Motor neuron (in vitro differentiated cells): ENCODE results near the gene ATP1A2. TPM values are rescaled to one million over a fixed set of nuclear protein-coding genes. Genes with fewer than 3 reads are reported as not detected.
"Not testable (repeated sequence)": the region's sequence is repeated elsewhere in the genome, so short reads cannot be mapped to it uniquely, and the experiment has no call there.

Experiments
- ATAC-seq, 8 experiments: fragments of 200-7000 bp; cut with Tn5 transposase; replicated peaks in 6 of 8; 2 replicates each; pipeline ENCODE4 v1.8.0; 2021; ENCODE audit warnings: mild to moderate bottlenecking in 8 of 8, moderate library complexity in 8 of 8
- H3K27ac ChIP-seq, 2 donors: fragments of 250-450 bp; sonication (Bioruptor Pico); 2 replicates each; pipeline ENCODE4 v1.9.0; 2021; ENCODE audit warnings: antibody characterized with exemption in 2 of 2, mild to moderate bottlenecking in 2 of 2, moderate library complexity in 1 of 2
- H3K4me1 ChIP-seq, 2 donors: fragments of 250-450 bp; sonication (Bioruptor Pico); replicated peaks in 1 of 2; 2 replicates each; pipeline ENCODE4 v1.6.1; 2021; ENCODE audit warnings: antibody characterized with exemption in 2 of 2, mild to moderate bottlenecking in 2 of 2, moderate library complexity in 1 of 2
- H3K4me3 ChIP-seq, 5 donors: fragments of 250-450 bp; sonication (Bioruptor Pico); 2 replicates each; pipeline ENCODE4 v1.9.0; 2021; ENCODE audit warnings: antibody characterized with exemption in 5 of 5, mild to moderate bottlenecking in 5 of 5, moderate library complexity in 4 of 5
- WGBS, 10 experiments: fragments of 450-650 bp; shearing (Covaris generic); methylation state at CpG; one replicate each; pipeline ENCODE4 v1.0.0; 2022; 5-methylcytosine and 5-hydroxymethylcytosine counted together
- in situ Hi-C, 9 experiments: fragments of 400-800 bp; cut with MboI; loops; one replicate each; pipeline ENCODE4 v1.15.0; 2021; ENCODE audit warnings: low sequenced_read_pairs in 9 of 9, low pct_unique_long_range_greater_than_20kb in 2 of 9; ENCODE audit not compliant: unreplicated experiment in 9 of 9
- total RNA-seq, 8 experiments: library from RNA; unstranded; fragments of 300-600 nt; gene quantifications; 2 replicates each; pipeline versions ENCODE4 v1.2.3 to v1.2.4, GENCODE V29; 2022

Gene ATP1A2
- total RNA-seq, 8 experiments from 2014 or later, result 0.54 to 53.5 (median 1.2) TPM

DNA sequence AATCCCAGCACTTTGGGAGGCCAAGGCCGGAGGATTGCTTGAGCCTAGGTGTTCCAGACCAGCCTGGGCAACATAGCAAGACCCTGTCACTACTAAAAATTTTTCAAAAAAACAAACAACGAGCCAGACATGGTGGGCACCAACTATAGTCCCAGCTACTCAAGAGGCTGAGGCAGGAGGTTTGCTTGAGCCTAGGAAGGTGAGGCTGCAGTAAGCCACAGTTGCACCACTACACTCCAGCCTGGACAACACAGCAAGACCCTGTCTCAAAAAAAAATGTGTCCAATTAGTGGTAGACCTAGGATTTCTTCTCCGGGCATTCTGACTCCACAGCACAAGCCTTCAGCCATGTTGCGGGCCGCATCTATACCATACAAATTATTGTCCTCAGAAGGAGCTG, 10.4 kb upstream of the ATP1A2 start:
- ATAC-seq, result no peak
- 60 to 100% (median 100%) methylated on average over 1 to 5 of the region's 5 CpGs; no CpG with 5 or more reads in 3 of the 10 experiments for WGBS, 10 experiments
- no peak overlapping the region for H3K27ac ChIP-seq
- peaks cover 34 to 41% of the 10 kb centered on the region in 2 donors for H3K4me1 ChIP-seq
- in situ Hi-C loops, result loop anchor here in 1 of 9 experiments (25.0 kb wide), 1 partner anchor 282 kb away; no protein-coding TSS in a partner anchor
- H3K4me3 ChIP-seq, result no peak overlapping the region

DNA sequence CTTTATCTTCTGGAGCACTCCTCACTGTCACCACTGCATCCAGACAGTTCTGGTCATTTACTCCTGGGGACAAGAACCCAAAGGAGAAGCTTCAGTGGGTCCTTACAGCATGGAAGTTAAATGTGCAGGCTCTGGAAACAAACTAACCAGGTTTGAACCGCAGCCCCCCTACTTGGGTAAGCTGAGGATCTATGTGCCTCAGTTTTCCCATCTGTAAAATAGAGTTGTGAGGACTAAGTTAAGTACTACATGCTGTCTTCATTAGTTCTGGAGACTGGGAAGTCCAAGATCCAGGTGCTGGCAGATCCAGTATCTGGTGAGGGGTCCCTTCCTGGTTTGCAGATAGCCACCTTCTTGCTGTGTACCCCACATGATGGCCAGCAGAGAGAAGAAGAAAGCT, 8.0 kb upstream of the ATP1A2 start:
- H3K4me3 ChIP-seq, result no peak overlapping the region
- H3K27ac ChIP-seq, result no peak overlapping the region
- in situ Hi-C loops, result loop anchor here in 1 of 9 experiments (25.0 kb wide), 1 partner anchor 280 kb away; no protein-coding TSS in a partner anchor
- peaks cover 25 to 33% of the 10 kb centered on the region in 2 donors for H3K4me1 ChIP-seq
- ATAC-seq, result no peak
- 75 to 100% (median 100%) methylated on average over 1 of the region's 1 CpG; no CpG with 5 or more reads in 6 of the 10 experiments for WGBS, 10 experiments

GRCh38 chr1:160108888-160109662, 6.5 kb upstream of the ATP1A2 start:
- 0 to 100% (median 41%) methylated on average over 1 to 3 of the region's 6 CpGs; no CpG with 5 or more reads in 2 of the 10 experiments for WGBS, 10 experiments
- Histone ChIP-seq H3K4me3 (no peak overlapping the region), H3K27ac (no peak overlapping the region), H3K4me1 (peaks cover 9 to 22% of the 10 kb centered on the region in 2 donors)
- in situ Hi-C loops, result loop anchor here in 1 of 9 experiments (25.0 kb wide), 1 partner anchor 278 kb away; no protein-coding TSS in a partner anchor
- peak in 4 of 8 experiments; percentile 29 to 73 (median 60) for ATAC-seq

GRCh38 chr1:160109686-160110085, 5.9 kb upstream of the ATP1A2 start:
- Histone ChIP-seq H3K27ac (no peak overlapping the region), H3K4me1 (peaks cover 6 to 16% of the 10 kb centered on the region in 2 donors), H3K4me3 (no peak overlapping the region)
- ATAC-seq, result no peak
- 50 to 75% (median 63%) methylated on average over 2 to 4 of the region's 4 CpGs; no CpG with 5 or more reads in 3 of the 10 experiments for WGBS, 10 experiments
- in situ Hi-C loops, result loop anchor here in 1 of 9 experiments (25.0 kb wide), 1 partner anchor 278 kb away; no protein-coding TSS in a partner anchor

DNA sequence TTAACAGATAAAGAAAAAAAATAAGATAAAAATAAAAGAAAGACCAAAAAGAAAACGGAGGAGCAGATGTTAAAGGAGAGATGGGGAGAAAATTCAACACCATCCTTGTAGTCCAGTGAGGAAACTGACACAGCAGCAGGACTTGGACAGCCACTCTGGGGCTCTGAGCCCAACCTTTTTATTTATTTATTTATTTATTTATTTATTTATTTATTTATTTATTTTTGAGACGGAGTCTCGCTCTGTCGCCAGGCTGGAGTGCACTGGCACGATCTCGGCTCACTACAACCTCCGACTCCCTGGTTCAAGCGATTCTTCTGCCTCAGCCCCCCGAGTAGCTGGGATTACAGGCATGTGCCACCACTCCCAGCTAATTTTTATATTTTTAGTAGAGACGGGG, 4.1 kb upstream of the ATP1A2 start:
- H3K27ac ChIP-seq, ATAC-seq, H3K4me3 ChIP-seq: not testable (repeated sequence)
- 80 to 100% (median 95%) methylated on average over 3 to 10 of the region's 10 CpGs; no CpG with 5 or more reads in 1 of the 10 experiments for WGBS, 10 experiments
- in situ Hi-C loops, result loop anchor here in 1 of 9 experiments (25.0 kb wide), 1 partner anchor 276 kb away; no protein-coding TSS in a partner anchor
- peaks cover 8 to 28% of the 10 kb centered on the region in 2 donors for H3K4me1 ChIP-seq

DNA sequence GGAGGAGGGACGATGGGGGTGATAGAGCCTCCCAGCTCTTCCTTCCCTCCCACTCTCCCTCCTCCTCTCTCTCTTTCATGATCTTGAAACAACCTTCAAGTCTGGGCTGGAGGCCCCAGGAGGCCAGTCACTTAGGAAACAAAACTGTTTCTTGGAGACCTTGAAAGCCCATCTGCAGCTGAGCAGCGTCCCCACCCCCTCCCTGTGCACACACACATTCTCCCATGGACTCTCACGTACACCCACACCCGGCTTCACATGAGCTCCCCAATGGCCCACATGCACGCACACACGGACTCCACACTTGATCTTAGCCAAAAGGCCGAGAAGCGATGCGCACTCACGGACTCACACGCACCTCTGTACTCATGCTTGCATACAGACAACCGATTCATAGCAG, 3.2 kb upstream of the ATP1A2 start:
- in situ Hi-C loops, result loop anchor here in 1 of 9 experiments (25.0 kb wide), 1 partner anchor 275 kb away; no protein-coding TSS in a partner anchor
- Histone ChIP-seq H3K4me1 (peaks cover 17 to 37% of the 10 kb centered on the region in 2 donors), H3K27ac (no peak overlapping the region), H3K4me3 (no peak overlapping the region)
- WGBS, 10 experiments, result 20 to 95% (median 63%) methylated on average over 1 to 7 of the region's 12 CpGs; no CpG with 5 or more reads in 4 of the 10 experiments
- peak in 2 of 8 experiments; percentile 15 to 67 for ATAC-seq

DNA sequence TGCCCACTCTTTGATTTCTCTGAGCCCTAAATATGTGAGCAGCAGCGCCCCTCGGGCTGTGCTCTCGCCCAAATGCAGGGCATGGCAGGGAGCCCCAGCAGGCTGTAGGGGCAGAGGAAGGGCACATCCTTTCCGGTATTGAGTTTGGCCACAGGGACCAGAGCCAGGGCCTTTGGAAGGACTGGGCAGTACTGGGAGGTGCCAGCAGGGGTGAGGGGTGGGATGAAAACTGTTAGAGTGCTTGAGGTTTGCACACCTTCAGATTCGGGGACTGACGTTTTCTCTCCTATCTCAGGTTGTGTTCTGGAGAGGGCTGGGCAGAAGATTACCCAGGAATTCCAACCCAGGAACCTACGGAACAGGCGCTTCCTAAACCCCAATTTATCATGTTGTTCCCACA, 2.2 kb upstream of the ATP1A2 start:
- WGBS, 10 experiments, result 79 to 100% (median 85%) methylated on average over 1 to 5 of the region's 8 CpGs; no CpG with 5 or more reads in 4 of the 10 experiments
- peak in 1 of 8 experiments; percentile 9 for ATAC-seq
- no peak overlapping the region for H3K4me3 ChIP-seq
- peaks cover 27 to 48% of the 10 kb centered on the region in 2 donors for H3K4me1 ChIP-seq
- in situ Hi-C loops, result loop anchor here in 1 of 9 experiments (25.0 kb wide), 1 partner anchor 274 kb away; no protein-coding TSS in a partner anchor
- H3K27ac ChIP-seq, result no peak overlapping the region

- in situ Hi-C loops, result loop anchor here in 1 of 9 experiments (25.0 kb wide), 1 partner anchor 273 kb away; no protein-coding TSS in a partner anchor
- H3K27ac ChIP-seq, result no peak overlapping the region
- no peak overlapping the region for H3K4me3 ChIP-seq
- 0 to 86% (median 52%) methylated on average over 1 to 3 of the region's 4 CpGs; no CpG with 5 or more reads in 5 of the 10 experiments for WGBS, 10 experiments
- peaks cover 28 to 51% of the 10 kb centered on the region in 2 donors for H3K4me1 ChIP-seq
- peak in 4 of 8 experiments; percentile 4 to 68 (median 27) for ATAC-seq
These were observed 1.5 kb upstream of the ATP1A2 start for GRCh38 chr1:160114085-160114484.

DNA sequence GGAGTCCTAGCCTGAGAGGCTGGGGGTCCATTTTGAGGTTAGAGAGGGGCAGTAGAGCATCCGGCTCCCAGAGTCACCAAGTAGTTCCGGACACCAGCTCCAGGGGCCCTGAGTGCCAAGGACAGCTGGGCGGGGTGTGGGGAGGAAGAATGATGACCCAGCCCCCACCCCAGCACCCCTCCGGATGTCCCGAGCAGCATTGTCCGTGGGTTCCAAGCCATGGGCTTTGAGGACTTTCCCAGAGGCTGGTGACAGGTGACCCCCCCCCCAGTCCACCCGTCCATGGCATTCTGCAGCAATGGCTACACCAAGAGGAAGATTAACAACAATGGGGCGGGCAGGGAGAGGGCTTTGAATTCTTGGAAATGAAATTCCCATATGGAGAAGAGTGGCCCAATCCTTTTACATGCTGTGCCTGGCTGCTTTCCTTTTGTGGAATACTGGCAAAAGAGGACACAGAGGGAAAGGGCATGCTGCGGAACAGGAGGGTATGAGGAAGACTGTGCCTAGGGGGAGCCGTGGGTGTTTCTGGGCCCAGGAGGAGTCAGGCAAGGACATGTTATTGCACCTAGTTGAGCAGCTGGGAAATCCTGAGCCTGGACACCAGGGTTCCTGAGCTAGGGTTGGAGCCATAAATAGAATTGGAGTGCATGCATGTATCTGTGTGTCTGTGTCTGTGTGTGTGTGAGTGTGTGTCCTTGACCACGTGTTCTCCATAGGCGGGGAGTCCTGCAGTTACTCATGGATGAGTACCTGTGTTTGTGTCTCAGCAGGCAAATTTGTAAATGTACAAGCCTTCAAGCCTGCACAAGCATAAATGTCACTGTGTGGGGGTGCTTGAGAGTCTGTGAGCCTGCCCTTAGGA, 956 bp downstream of the ATP1A2 start:
- H3K27ac ChIP-seq, result no peak overlapping the region
- no peak overlapping the region for H3K4me3 ChIP-seq
- peak in 6 of 8 experiments; percentile 15 to 79 (median 64) for ATAC-seq
- peaks cover 26 to 46% of the 10 kb centered on the region in 2 donors for H3K4me1 ChIP-seq
- in situ Hi-C loops, result loop anchor here in 1 of 9 experiments (25.0 kb wide), 1 partner anchor 271 kb away; no protein-coding TSS in a partner anchor
- 48 to 100% (median 66%) methylated on average over 1 to 5 of the region's 12 CpGs; no CpG with 5 or more reads in 4 of the 10 experiments for WGBS, 10 experiments

GRCh38 chr1:160117300-160117699, 1.7 kb downstream of the ATP1A2 start:
- H3K4me1 ChIP-seq, result peaks cover 23 to 41% of the 10 kb centered on the region in 2 donors
- in situ Hi-C loops, result loop anchor here in 1 of 9 experiments (25.0 kb wide), 1 partner anchor 270 kb away; no protein-coding TSS in a partner anchor
- ATAC-seq, result peak in 3 of 8 experiments; percentile 4 to 28 (median 8)
- 25% methylated on average over 1 of the region's 1 CpG; no CpG with 5 or more reads in 9 of the 10 experiments for whole genome bisulfite sequencing, 10 experiments
- no peak overlapping the region for H3K27ac ChIP-seq
- no peak overlapping the region for H3K4me3 ChIP-seq

DNA sequence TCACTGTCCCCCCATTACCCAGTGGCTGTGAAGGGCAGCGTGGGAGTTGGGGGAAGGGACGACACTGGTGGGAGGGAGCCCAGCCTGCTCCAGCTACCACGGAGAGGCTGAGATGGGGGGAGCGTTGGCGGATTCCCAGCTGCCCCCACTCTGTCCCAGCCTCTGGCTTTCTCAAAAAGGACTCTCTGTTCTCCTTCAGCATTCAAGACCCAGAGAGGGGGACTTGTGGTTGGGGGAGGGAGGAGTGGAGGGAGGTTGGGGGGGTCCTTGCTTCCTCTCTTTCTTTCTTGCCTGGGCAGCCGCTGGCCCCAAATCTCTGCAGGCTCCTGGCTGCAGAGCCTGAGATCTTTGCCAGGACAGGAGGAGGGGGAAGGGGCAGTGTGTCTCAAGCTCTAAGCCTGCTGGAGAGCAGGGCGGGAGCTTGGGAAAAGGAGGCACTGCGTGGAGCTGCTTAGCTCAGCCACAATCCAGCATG, 2.2 kb downstream of the ATP1A2 start:
- Histone ChIP-seq H3K4me3 (no peak overlapping the region), H3K4me1 (peaks cover 22 to 37% of the 10 kb centered on the region in 2 donors), H3K27ac (no peak overlapping the region)
- ATAC-seq, result peak; percentile 29 to 82 (median 70)
- in situ Hi-C loops, result loop anchor here in 1 of 9 experiments (25.0 kb wide), 1 partner anchor 270 kb away; no protein-coding TSS in a partner anchor
- WGBS, 10 experiments, result 0 to 40% (median 20%) methylated on average over 1 to 4 of the region's 8 CpGs; no CpG with 5 or more reads in 5 of the 10 experiments

DNA sequence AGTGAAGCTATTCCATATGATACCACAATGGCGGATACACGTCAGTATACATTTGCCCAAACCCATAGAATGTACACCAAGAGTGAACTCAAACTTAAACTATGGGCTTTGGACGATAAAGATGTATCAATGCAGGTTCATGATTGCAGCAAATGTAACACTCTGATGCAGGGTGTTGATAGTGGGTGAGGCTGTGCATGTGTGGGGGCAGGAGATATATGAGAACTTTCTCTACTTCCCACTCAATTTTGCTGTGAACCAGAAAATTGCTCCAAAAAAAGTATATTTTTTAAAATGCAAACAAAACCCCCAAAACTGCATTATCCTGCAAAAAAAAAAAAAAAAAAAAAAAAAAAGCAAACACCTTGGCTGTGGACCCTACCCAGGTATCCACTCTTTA, 3.4 kb downstream of the ATP1A2 start:
- Histone ChIP-seq H3K4me3 (no peak overlapping the region), H3K27ac (no peak overlapping the region), H3K4me1 (peaks cover 24 to 36% of the 10 kb centered on the region in 2 donors)
- WGBS, 10 experiments, result 64 to 100% (median 96%) methylated on average over 1 to 3 of the region's 3 CpGs; no CpG with 5 or more reads in 2 of the 10 experiments
- in situ Hi-C loops, result loop anchor here in 1 of 9 experiments (25.0 kb wide), 1 partner anchor 268 kb away; no protein-coding TSS in a partner anchor
- ATAC-seq, result no peak
